NK-92 (cell line): ENCODE results near the gene IGF2R.
"Not testable (repeated sequence)": the region's sequence is repeated elsewhere in the genome, so short reads cannot be mapped to it uniquely, and the experiment has no call there.

Experiments
- DNase-seq: peaks from one replicate; lab custom pipeline; 2025; ENCODE audit not compliant: unreplicated experiment; lab: John Stamatoyannopoulos, UW

IGF2R gene

GRCh38 chr6:159995405-159995804 is 26.5 kb downstream of the IGF2R start:
- DNase-seq: no peak

DNA sequence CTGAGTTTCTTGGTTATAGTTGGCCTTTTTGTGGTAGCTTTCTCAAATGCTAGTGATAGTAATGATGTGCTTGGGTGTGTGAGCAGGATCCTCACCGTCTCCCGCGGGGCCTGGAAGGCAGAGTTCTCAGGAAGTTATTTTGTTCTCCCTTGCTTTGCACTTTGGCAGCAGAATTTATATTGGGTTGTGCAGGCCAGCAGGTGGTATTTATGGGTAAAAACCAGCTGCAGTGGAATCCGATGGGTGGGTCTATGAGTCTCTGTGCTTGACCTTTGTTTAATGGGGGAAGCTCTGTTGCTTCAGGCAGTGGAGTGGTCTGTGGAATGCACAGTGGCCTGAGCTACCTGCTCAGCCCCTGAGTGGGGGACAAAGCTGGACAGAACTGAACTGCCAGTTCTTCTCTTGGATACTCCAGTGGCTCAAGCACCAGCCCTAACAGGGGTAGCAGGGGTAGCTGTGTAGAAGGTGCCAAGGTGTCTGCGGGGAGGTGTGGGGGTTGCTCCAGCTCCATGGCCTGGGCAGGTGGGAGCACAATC is 27.3 kb downstream of the IGF2R start:
- no peak for DNase-seq

- no peak for DNase-seq
Measured at GRCh38 chr6:159996626-159997497, 28.0 kb downstream of the IGF2R start.

- DNase-seq: no peak
Measured at GRCh38 chr6:159997498-159998101, 28.7 kb downstream of the IGF2R start.

DNA sequence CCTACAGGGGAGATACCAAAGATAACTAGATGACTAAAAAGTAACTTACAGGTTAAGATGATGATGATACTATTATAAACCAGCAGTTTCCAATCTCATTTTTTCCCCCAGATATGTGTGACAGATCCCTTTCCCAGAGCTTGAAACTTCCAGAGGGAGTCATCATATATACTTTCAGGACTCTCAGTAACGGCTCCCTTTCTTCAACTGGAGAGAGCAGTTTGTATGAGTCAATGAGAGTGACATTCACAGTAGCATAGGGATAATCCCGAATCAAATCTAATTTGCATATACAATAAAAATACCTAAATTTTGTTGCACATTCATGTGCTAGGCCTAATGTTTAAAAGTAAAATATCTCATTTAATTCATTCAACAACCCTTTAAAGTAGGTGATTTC is 29.7 kb downstream of the IGF2R start:
- DNase-seq: no peak

- DNase-seq: no peak
Measured at GRCh38 chr6:159999240-159999671, 30.4 kb downstream of the IGF2R start.

DNA sequence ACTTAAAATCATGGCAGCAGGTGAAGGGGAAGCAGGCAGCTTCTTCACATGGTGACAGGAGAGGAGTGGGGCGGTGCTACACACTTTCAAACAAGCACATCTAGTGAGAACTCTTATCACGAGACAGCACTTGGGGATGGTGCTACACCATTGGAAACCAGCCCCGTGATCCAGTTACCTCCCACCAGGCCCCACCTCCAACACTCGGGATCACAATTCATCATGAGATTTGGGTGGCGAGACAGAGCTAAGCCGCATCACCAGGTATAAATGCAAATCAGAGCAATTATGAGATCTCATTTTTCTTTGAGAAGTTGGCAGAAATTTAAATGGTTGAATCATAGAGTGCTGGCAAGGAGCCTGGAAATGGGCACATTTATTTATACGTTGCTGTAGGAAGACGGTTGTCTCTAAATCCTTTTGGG is 31.4 kb downstream of the IGF2R start:
- no peak for DNase-seq

DNA sequence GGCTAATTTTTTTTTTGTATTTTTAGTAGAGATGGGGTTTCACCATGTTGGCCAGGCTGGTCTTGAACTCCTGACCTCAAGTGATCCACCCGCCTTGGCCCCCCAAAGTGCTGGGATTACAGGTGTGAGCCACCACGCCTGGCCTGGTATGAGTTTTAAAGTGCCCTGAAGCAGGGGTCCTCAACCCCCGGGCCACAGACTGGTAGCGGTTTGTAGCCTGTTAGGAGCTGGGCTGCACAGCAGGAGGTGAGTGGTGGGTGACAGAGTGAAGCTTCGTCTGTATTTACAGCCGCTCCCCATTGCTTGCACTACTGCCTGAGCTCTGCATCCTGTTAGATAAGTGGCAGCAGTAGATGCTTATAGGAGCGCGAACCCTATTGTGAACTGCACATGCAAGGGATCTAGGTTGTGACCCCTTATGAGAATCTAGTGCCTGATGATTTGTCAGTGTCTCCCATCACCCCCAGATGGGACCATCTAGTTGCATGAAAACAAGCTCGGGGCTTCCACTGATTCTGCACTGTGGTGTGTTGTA is 32.1 kb downstream of the IGF2R start:
- DNase-seq: not testable (repeated sequence)

GRCh38 chr6:160002882-160003281 is 34.0 kb downstream of the IGF2R start:
- DNase-seq: no peak

DNA sequence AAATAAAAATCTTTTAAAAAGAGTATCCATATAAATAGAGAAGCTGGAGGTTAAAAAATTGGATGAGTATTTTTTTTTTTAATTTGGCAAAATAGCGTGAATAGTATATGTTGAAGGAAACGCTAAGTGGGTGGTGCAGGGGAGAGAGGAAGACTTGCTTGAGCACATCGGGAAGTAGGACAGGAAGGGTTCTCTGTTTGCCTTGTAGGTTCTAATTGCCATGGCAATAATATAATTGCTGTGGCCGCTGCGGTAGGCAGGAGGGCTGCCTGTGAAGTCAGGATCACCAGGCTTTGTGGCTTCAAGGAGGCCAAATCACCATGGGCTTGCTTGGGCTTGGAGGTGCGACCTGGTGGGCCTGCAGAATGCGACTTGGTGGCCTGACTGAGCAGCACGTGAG is 35.1 kb downstream of the IGF2R start:
- no peak for DNase-seq

- no peak for DNase-seq
Measured at GRCh38 chr6:160004419-160005175, 35.7 kb downstream of the IGF2R start.

DNA sequence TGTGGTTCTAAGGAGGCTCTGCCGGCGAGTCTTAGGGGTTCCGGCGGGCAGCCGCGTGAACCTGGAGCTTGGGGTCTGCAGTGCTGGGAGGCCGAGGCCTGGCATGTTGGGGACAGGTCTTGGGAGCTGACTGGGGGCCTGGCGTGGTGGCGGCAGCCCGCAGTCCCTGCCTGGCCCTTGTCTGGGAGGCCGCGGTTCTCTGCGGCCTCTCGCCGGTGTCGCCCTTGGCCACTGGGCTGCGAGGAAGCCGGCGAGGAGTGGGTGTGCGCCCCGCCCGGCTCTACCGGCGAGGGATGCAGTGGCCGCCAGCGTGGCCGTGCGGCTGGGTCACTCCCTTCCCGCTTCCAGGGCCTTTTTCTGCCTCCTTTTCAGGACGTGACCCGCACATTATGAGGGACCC is 36.3 kb downstream of the IGF2R start:
- DNase-seq: no peak

GRCh38 chr6:160005861-160006540 is 37.1 kb downstream of the IGF2R start:
- DNase-seq: no peak

- no peak for DNase-seq
Measured at GRCh38 chr6:160007145-160007544, 38.3 kb downstream of the IGF2R start.

DNA sequence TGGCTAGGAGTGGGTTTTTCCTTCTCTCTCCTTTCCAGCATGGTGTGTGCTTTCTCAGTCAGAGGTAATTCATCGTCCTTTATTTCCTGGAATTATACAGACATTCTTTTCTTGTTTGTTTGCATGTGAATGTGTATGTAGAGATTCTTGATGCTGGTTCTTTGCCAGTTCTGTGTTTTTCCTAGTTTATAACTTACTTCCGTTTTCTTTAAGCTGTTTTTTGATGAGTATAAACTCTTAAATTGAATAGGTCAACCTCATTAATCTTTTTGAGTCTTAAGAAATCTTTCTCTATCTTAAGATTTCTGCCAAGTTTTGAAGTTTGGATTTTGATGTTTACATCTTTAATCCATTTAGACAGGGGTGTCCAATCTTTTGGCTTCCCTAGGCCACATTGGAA is 38.7 kb downstream of the IGF2R start:
- DNase-seq: no peak

DNA sequence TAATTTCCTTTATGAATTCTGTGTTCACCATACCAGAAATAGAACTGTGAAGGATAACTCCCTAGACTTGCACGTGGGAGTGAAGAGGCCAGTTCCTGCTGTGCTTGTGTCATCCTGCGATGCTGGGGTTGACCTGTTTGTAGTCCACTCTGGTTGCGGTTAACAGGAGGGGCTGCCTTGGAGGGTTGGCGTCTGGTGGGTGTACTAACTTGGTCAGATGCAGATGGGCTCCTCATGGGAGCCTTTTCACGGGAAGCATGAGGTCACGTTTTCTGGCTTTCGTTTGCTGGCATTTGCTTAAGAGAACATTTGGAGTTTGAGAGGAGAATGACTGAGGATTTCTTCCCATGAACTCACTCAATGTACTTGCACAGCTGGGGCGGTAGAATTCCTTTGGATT is 41.2 kb downstream of the IGF2R start:
- DNase-seq: no peak

DNA sequence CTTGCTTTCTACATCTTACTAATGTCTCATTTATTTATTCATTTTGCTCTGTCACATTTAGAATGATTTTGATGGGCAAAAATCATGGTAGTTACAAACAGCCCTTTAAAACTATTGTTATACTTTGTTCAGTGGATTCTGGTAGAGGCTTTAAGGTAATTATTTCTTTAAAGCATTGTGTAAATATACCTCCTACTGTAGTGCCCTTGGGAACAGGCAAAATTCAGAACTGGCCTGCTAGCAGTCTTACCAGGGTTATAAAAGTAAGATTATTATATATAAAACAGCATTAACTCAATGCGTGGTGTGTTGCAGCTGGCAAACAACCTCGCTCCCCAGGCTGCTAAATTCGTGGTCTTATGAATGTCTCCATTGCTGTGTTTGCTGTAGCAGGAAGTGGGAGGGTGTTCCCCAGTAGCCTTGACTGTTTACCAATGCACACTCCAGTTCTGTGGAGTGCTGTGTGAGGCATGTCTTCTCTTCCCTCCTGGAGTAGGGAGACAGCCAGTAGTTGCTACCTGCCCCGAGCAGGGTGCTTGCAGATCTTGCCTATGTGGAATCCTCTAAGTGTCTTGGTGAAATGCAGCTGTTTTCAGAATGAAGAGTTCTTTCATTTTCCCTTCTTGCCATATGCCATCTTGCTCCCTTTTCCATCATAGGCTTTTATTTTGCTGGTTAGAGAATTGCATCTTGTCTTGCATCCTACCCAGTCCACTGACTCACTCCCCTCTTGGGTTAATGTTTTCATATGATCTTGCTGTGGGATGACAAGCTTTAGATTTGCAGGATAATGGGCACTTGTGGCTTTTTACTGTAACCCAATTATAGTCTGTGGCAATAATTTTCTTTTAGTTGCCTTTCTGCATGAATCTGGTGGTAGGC is 45.3 kb downstream of the IGF2R start:
- DNase-seq: no peak

- DNase-seq: no peak
Measured at GRCh38 chr6:160014869-160015182, 45.9 kb downstream of the IGF2R start.

DNA sequence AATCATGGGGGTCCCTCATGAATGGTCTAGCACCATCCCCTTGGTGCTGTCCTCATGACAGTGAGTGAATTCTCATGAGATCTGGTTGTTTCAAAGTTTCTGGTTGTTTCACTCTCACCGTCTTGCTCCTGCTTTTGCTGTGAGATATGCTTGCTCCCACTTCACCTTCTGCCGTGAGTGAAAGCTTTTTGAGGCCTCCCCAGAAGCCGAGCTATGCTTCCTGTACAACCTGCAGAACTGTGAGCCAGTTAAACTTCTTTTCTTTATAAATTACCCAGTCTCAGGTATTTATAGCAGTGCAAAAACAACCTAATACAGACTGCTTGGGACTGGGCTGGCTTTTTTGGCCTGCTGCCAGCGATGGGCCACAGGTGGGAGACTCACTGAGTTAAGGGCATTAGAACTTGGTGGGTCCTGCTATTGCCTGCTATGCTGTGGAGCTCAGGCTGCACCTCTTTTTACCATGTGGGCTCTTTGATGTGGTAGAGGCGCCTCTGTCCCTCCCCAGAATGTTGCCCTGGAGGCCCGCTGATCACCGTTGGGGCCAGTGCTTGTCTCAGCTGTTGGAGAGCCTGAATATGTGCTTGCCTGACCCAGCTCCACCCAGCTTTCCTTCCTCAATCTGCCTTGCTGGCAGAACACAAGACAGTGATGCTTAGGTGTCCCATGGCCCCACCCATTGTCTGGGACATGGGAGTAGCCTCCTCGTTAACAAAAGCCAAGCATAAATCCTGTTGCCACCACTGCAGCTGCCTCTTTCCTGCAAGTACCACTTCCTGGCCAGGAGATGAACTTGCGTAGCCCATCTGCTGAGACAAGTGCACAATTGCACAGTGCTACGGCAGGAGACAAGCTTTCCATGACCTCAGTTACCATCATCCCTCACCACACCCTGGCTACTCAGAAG is 47.1 kb downstream of the IGF2R start:
- DNase-seq: no peak
